ENCODE measurements around the gene ZNF529. TPM values are rescaled to one million over a fixed set of nuclear protein-coding genes. Genes with fewer than 3 reads are reported as not detected.
"Not testable (repeated sequence)": the region's sequence is repeated elsewhere in the genome, so short reads cannot be mapped to it uniquely, and the experiment has no call there.

Gene ZNF529
- polyA plus RNA-seq, 2 of the 4 experiments (the other 2 are of a cell fraction), result 3.1 to 7.0 TPM

- Histone ChIP-seq H3K4me1 (no peaks in the 10 kb centered on the region), H3K9me3 (peaks cover 83% of the 10 kb centered on the region), H3K4me3 (no peak overlapping the region), H3K4me2 (no peak overlapping the region), H3K27ac (no peak overlapping the region)
- no peak for ATAC-seq
- TF ChIP-seq HES2 (IDR thresholded peaks at IDR 0.05) (no peak), CEBPB (IDR thresholded peaks at IDR 0.05) (no peak), HDAC2 (IDR thresholded peaks at IDR 0.05) (no peak), FOXS1 (CRISPR knock-in tag; IDR thresholded peaks at IDR 0.05) (no peak), E2F6 (IDR thresholded peaks at IDR 0.05; ENCODE audit: borderline replicate concordance, low read depth) (no peak), JUNB (IDR thresholded peaks at IDR 0.05) (no peak), PHF8 (IDR thresholded peaks at IDR 0.05; ENCODE audit: borderline replicate concordance, low read depth) (no peak), POLR2A (IDR thresholded peaks at IDR 0.05; ENCODE audit: low read length) (no peak), HOXB5 (CRISPR knock-in tag; IDR thresholded peaks at IDR 0.05) (no peak), FOSB (CRISPR knock-in tag; IDR thresholded peaks at IDR 0.05) (no peak), REST (IDR thresholded peaks at IDR 0.05) (no peak), ELK1 (IDR thresholded peaks at IDR 0.05; ENCODE audit: low read depth, low read length) (no peak), PBX3 (IDR thresholded peaks at IDR 0.05) (no peak), RAD21 (conservative IDR thresholded peaks at IDR 0.05 in 1 of 2, IDR thresholded peaks at IDR 0.05 in 1 of 2) (no peak), HMGXB4 (CRISPR knock-in tag; IDR thresholded peaks at IDR 0.05; ENCODE audit: borderline replicate concordance) (no peak), EHF (CRISPR knock-in tag; IDR thresholded peaks at IDR 0.05) (no peak)
- no peak for DNase-seq (ENCODE audit: low read depth in 1 of 2, low spot score in 1 of 2)
- no peak for FAIRE-seq
- CTCF ChIA-PET, result interaction anchor here (1.1 kb wide), 1 partner anchor 12 kb away, joined by 3 read pairs; no protein-coding TSS in a partner anchor
- 47% methylated on average over 17 of the region's 21 CpGs for WGBS (ENCODE audit: missing lambda C conversion rate)
- POLR2A ChIA-PET, result no interaction called here
Observed at GRCh38 chr19:36604656-36605100, 31.6 kb upstream of the ZNF529 start.

GRCh38 chr19:36602681-36603080 lies 29.6 kb upstream of the ZNF529 start:
- DNase-seq (ENCODE audit: low read depth in 1 of 2, low spot score in 1 of 2); ATAC-seq; H3K4me1 ChIP-seq; FAIRE-seq; H3K27ac ChIP-seq; H3K4me3 ChIP-seq; H3K4me2 ChIP-seq; POLR2A ChIA-PET: not testable (repeated sequence)
- CTCF ChIA-PET, result interaction anchor here (0.6 to 1.5 kb wide), 2 partner anchors 14 to 54 kb away, joined by 3 to 4 read pairs; no protein-coding TSS in a partner anchor
- WGBS (ENCODE audit: missing lambda C conversion rate), result 51% methylated on average over 10 of the region's 10 CpGs
- peaks cover 81% of the 10 kb centered on the region for H3K9me3 ChIP-seq
